ENCODE data around the gene ACTN1. TPM values are rescaled to one million over a fixed set of nuclear protein-coding genes. Genes with fewer than 3 reads are reported as not detected.

The ACTN1 gene
- total RNA-seq, 1 experiment from 2014 or later = 148 TPM

- intact Hi-C loops (cut with micrococcal nuclease; ENCODE audit: unreplicated experiment) = no loop called here
- no peak for TF ChIP-seq CTCF (conservative IDR thresholded peaks at IDR 0.05; ENCODE audit: low read depth, low read length)
- no peak for TF ChIP-seq EZH2 (IDR thresholded peaks at IDR 0.05; ENCODE audit: borderline replicate concordance, low read depth, low read length, poor library complexity, severe bottlenecking)
- no TSS peak for BruUV-seq (replicated peaks)
- ChIA-PET POLR2A (ENCODE audit: low non-redundant PET) (no interaction called here), CTCF (no interaction called here)
- H3K4me3 ChIP-seq (ENCODE audit: low read depth, low read length, poor library complexity, severe bottlenecking) = no peak overlapping the region
- H3K4me1 ChIP-seq (ENCODE audit: insufficient read depth, low read length, poor library complexity, severe bottlenecking) = no peaks in the 10 kb centered on the region
- H3K36me3 ChIP-seq (ENCODE audit: insufficient read depth, low read length, poor library complexity, severe bottlenecking) = peaks cover 45% of the 10 kb centered on the region
- no peak overlapping the region for H3K27ac ChIP-seq (ENCODE audit: low read depth, low read length, poor library complexity, severe bottlenecking)
- H3K27me3 ChIP-seq (replicated peaks; ENCODE audit: insufficient read depth, low read depth, low read length, poor library complexity) = no peaks in the 10 kb centered on the region
- no peaks in the 10 kb centered on the region for H3K9me3 ChIP-seq (ENCODE audit: low read depth, low read length, poor library complexity, severe bottlenecking)
- no peak for DNase-seq (ENCODE audit: low spot score)
Measured at GRCh38 chr14:68894802-68895703, 84.0 kb downstream of the ACTN1 start.

- no peaks in the 10 kb centered on the region for H3K27me3 ChIP-seq (replicated peaks; ENCODE audit: insufficient read depth, low read depth, low read length, poor library complexity)
- DNase-seq (ENCODE audit: low spot score) = no peak
- no TSS peak for BruUV-seq (replicated peaks)
- H3K36me3 ChIP-seq (ENCODE audit: insufficient read depth, low read length, poor library complexity, severe bottlenecking) = peaks cover 51% of the 10 kb centered on the region
- no peak overlapping the region for H3K4me3 ChIP-seq (ENCODE audit: low read depth, low read length, poor library complexity, severe bottlenecking)
- CTCF ChIA-PET = no interaction called here
- no peak overlapping the region for H3K27ac ChIP-seq (ENCODE audit: low read depth, low read length, poor library complexity, severe bottlenecking)
- intact Hi-C loops (cut with micrococcal nuclease; ENCODE audit: unreplicated experiment) = no loop called here
- H3K9me3 ChIP-seq (ENCODE audit: low read depth, low read length, poor library complexity, severe bottlenecking) = no peaks in the 10 kb centered on the region
- POLR2A ChIA-PET (ENCODE audit: low non-redundant PET) = no interaction called here
- H3K4me1 ChIP-seq (ENCODE audit: insufficient read depth, low read length, poor library complexity, severe bottlenecking) = no peaks in the 10 kb centered on the region
- TF ChIP-seq CTCF (conservative IDR thresholded peaks at IDR 0.05; ENCODE audit: low read depth, low read length) (no peak), EZH2 (IDR thresholded peaks at IDR 0.05; ENCODE audit: borderline replicate concordance, low read depth, low read length, poor library complexity, severe bottlenecking) (no peak)
Measured at GRCh38 chr14:68894123-68894522, 85.0 kb downstream of the ACTN1 start.

- DNase-seq (ENCODE audit: low spot score) = no peak
- TF ChIP-seq EZH2 (IDR thresholded peaks at IDR 0.05; ENCODE audit: borderline replicate concordance, low read depth, low read length, poor library complexity, severe bottlenecking) (no peak), CTCF (conservative IDR thresholded peaks at IDR 0.05; ENCODE audit: low read depth, low read length) (no peak)
- no TSS peak for BruUV-seq (replicated peaks)
- ChIA-PET POLR2A (ENCODE audit: low non-redundant PET) (no interaction called here), CTCF (no interaction called here)
- no peaks in the 10 kb centered on the region for H3K4me1 ChIP-seq (ENCODE audit: insufficient read depth, low read length, poor library complexity, severe bottlenecking)
- H3K9me3 ChIP-seq (ENCODE audit: low read depth, low read length, poor library complexity, severe bottlenecking) = no peaks in the 10 kb centered on the region
- no peak overlapping the region for H3K4me3 ChIP-seq (ENCODE audit: low read depth, low read length, poor library complexity, severe bottlenecking)
- H3K27me3 ChIP-seq (replicated peaks; ENCODE audit: insufficient read depth, low read depth, low read length, poor library complexity) = no peaks in the 10 kb centered on the region
- no peak overlapping the region for H3K27ac ChIP-seq (ENCODE audit: low read depth, low read length, poor library complexity, severe bottlenecking)
- intact Hi-C loops (cut with micrococcal nuclease; ENCODE audit: unreplicated experiment) = no loop called here
- peaks cover 56% of the 10 kb centered on the region for H3K36me3 ChIP-seq (ENCODE audit: insufficient read depth, low read length, poor library complexity, severe bottlenecking)
Measured at GRCh38 chr14:68893566-68893965, 85.5 kb downstream of the ACTN1 start.
